Gastroesophageal sphincter (tissue), 4 donors: ENCODE data around the gene THSD4. TPM values are rescaled to one million over a fixed set of nuclear protein-coding genes. Genes with fewer than 3 reads are reported as not detected.

Source experiments
- ATAC-seq: fragments of 150-250 bp; one replicate; pipeline ENCODE4 v1.9.1; 2016; ENCODE audit warnings: mild to moderate bottlenecking, moderate library complexity
- H3K27ac ChIP-seq, 4 donors: fragments of 200-600 bp; sonication (generic) in 3 of 4; 1 replicate in 3 of 4; 2 replicates in 1 of 4; pipeline ENCODE4 v1.5.1; 2016 to 2019
- H3K27me3 ChIP-seq: fragments of 200-600 bp; sonication (generic); one replicate; pipeline ENCODE4 v1.5.1; 2019
- H3K36me3 ChIP-seq, 2 donors: fragments of 200-600 bp; sonication (generic); one replicate each; pipeline ENCODE4 v1.5.1; 2019; ENCODE audit warnings: control low read depth in 1 of 2
- H3K4me1 ChIP-seq, 3 donors: fragments of 200-600 bp; sonication (generic); 1 replicate in 2 of 3; 2 replicates in 1 of 3; pipeline ENCODE4 v1.5.1; 2016 to 2019; ENCODE audit warnings: control low read depth in 2 of 3
- H3K4me3 ChIP-seq, 2 donors: fragments of 200-600 bp; sonication (generic); one replicate each; pipeline ENCODE4 v1.5.1; 2019; ENCODE audit warnings: mild to moderate bottlenecking in 1 of 2, moderate library complexity in 1 of 2
- H3K9me3 ChIP-seq, 3 donors: fragments of 200-600 bp; sonication (generic); one replicate each; pipeline ENCODE4 v1.5.1; 2017 to 2019; ENCODE audit warnings: control low read depth in 2 of 3
- CTCF ChIP-seq, 4 experiments: fragments of 200-600 bp in 2 of 4; fragments of 450-650 bp in 2 of 4; sonication (generic) in 1 of 4; IDR thresholded peaks; one replicate each; pipeline ENCODE4 v1.5.1; 2017 to 2019; ENCODE audit warnings: antibody characterized with exemption in 4 of 4, mild to moderate bottlenecking in 2 of 4, moderate library complexity in 2 of 4
- EP300 ChIP-seq: sonication (generic); formaldehyde crosslinking; IDR thresholded peaks from one replicate; pipeline ENCODE4 v1.6.1; 2017; ENCODE audit warnings: antibody characterized with exemption, mild to moderate bottlenecking
- POLR2A ChIP-seq, 2 donors: fragments of 450-650 bp; IDR thresholded peaks; one replicate each; pipeline ENCODE4 v1.6.1; 2017; ENCODE audit warnings: antibody characterized with exemption in 2 of 2, mild to moderate bottlenecking in 2 of 2, moderate library complexity in 1 of 2
- POLR2AphosphoS5 ChIP-seq: sonication (generic); formaldehyde crosslinking; IDR thresholded peaks from one replicate; pipeline ENCODE4 v1.6.1; 2017; ENCODE audit warnings: antibody characterized with exemption
- WGBS, 2 donors: methylation state at CpG; one replicate each; pipeline ENCODE4 v1.1.5; 2018; ENCODE audit warnings: low coverage in 1 of 2; 5-methylcytosine and 5-hydroxymethylcytosine counted together
- total RNA-seq, 4 donors: library from RNA; depleted of rRNA; stranded (reverse); fragments of >200 nt; gene quantifications; one replicate each; pipeline ENCODE4 v1.1.0, GENCODE V29; 2016

The THSD4 gene
- total RNA-seq, 4 donors from 2014 or later = 4.6 to 28.5 (median 17.6) TPM

- H3K27me3 ChIP-seq = no peaks in the 10 kb centered on the region
- no peak for ATAC-seq
- H3K9me3 ChIP-seq = no peaks in the 10 kb centered on the region
- H3K4me3 ChIP-seq = no peak overlapping the region
- H3K27ac ChIP-seq = peak overlapping the region; percentile 32 to 76 (median 48)
- H3K36me3 ChIP-seq = no peaks in the 10 kb centered on the region
- no peak for TF ChIP-seq POLR2A (IDR thresholded peaks at IDR 0.05)
- WGBS, 2 donors = 67 to 90% methylated on average over 1 to 2 of the region's 3 CpGs
- peaks cover 7 to 66% (median 18%) of the 10 kb centered on the region in 3 donors for H3K4me1 ChIP-seq
Observed at GRCh38 chr15:71333136-71333700, 217.9 kb downstream of the THSD4 start.

GRCh38 chr15:71333839-71334238 lies 218.6 kb downstream of the THSD4 start:
- no peaks in the 10 kb centered on the region for H3K27me3 ChIP-seq
- H3K36me3 ChIP-seq = no peaks in the 10 kb centered on the region
- no peaks in the 10 kb centered on the region for H3K9me3 ChIP-seq
- no peak overlapping the region for H3K4me3 ChIP-seq
- 54 to 82% methylated on average over 2 to 3 of the region's 3 CpGs for WGBS, 2 donors
- peaks cover 7 to 65% (median 12%) of the 10 kb centered on the region in 3 donors for H3K4me1 ChIP-seq
- no peak for TF ChIP-seq POLR2AphosphoS5
- no peak for TF ChIP-seq POLR2A (IDR thresholded peaks at IDR 0.05)
- no peak for TF ChIP-seq EP300
- TF ChIP-seq CTCF (IDR thresholded peaks at IDR 0.05) = no peak
- H3K27ac ChIP-seq = peak overlapping the region in 2 of 4 donors; percentile 58 to 76
- no peak for ATAC-seq

GRCh38 chr15:71334434-71334833 lies 219.2 kb downstream of the THSD4 start:
- H3K9me3 ChIP-seq = no peaks in the 10 kb centered on the region
- H3K27me3 ChIP-seq = no peaks in the 10 kb centered on the region
- 75% methylated on average over 2 of the region's 2 CpGs; no CpG with 5 or more reads in 1 of the 2 donors for WGBS, 2 donors
- H3K4me3 ChIP-seq = no peak overlapping the region
- peaks cover 7 to 59% (median 8%) of the 10 kb centered on the region in 3 donors for H3K4me1 ChIP-seq
- H3K36me3 ChIP-seq = no peaks in the 10 kb centered on the region
- no peak for TF ChIP-seq CTCF (IDR thresholded peaks at IDR 0.05)
- no peak for TF ChIP-seq EP300
- TF ChIP-seq POLR2AphosphoS5 = no peak
- TF ChIP-seq POLR2A (IDR thresholded peaks at IDR 0.05) = no peak
- H3K27ac ChIP-seq = peak overlapping the region in 1 of 4 donors; percentile 76
- no peak for ATAC-seq

- no peak for ATAC-seq
- peak overlapping the region in 1 of 4 donors; percentile 76 for H3K27ac ChIP-seq
- H3K9me3 ChIP-seq = no peaks in the 10 kb centered on the region
- H3K27me3 ChIP-seq = no peaks in the 10 kb centered on the region
- no peak overlapping the region for H3K4me3 ChIP-seq
- no peak for TF ChIP-seq CTCF (IDR thresholded peaks at IDR 0.05)
- TF ChIP-seq POLR2A (IDR thresholded peaks at IDR 0.05) = no peak
- TF ChIP-seq POLR2AphosphoS5 = no peak
- no peak for TF ChIP-seq EP300
- no peaks in the 10 kb centered on the region for H3K36me3 ChIP-seq
- WGBS, 2 donors = 85 to 100% methylated on average over 1 to 2 of the region's 3 CpGs
- H3K4me1 ChIP-seq = peaks cover 6 to 54% (median 7%) of the 10 kb centered on the region in 3 donors
Observed at GRCh38 chr15:71334873-71335272, 219.6 kb downstream of the THSD4 start.

- WGBS, 2 donors = 65 to 74% methylated on average over 2 to 3 of the region's 3 CpGs
- no peak overlapping the region for H3K4me3 ChIP-seq
- peaks cover 3 to 47% (median 6%) of the 10 kb centered on the region in 3 donors for H3K4me1 ChIP-seq
- no peaks in the 10 kb centered on the region for H3K36me3 ChIP-seq
- H3K27me3 ChIP-seq = no peaks in the 10 kb centered on the region
- H3K27ac ChIP-seq = no peak overlapping the region
- TF ChIP-seq POLR2A (IDR thresholded peaks at IDR 0.05) = no peak
- TF ChIP-seq CTCF (IDR thresholded peaks at IDR 0.05) = no peak
- no peak for TF ChIP-seq EP300
- no peak for TF ChIP-seq POLR2AphosphoS5
- H3K9me3 ChIP-seq = no peaks in the 10 kb centered on the region
- no peak for ATAC-seq
Observed at GRCh38 chr15:71335591-71335990, 220.3 kb downstream of the THSD4 start.
